HepG2 (cell line): ENCODE data around the gene PPP2R5E. TPM values are rescaled to one million over a fixed set of nuclear protein-coding genes. Genes with fewer than 3 reads are reported as not detected.
A peak's percentile ranks its signal among the peaks of the same experiment; 100 is the strongest.

Source experiments
- CREB1 ChIP-seq, 2 experiments: fragments of 450-650 bp in 1 of 2; IDR thresholded peaks; 2 replicates each; pipeline ENCODE4 v1.6.1; 2016 to 2017; ENCODE audit warnings: control low read depth in 1 of 2, mild to moderate bottlenecking in 1 of 2, missing compliant biosample characterization in 1 of 2, missing genetic modification characterization in 1 of 2
- DMAP1 ChIP-seq: IDR thresholded peaks from 2 replicates; pipeline ENCODE4 v1.6.1; 2016
- HMG20A ChIP-seq: IDR thresholded peaks from 2 replicates; pipeline ENCODE4 v1.6.1; 2016; ENCODE audit warnings: borderline replicate concordance
- KDM2A ChIP-seq: sonication (generic); formaldehyde crosslinking; IDR thresholded peaks from 2 replicates; pipeline ENCODE4 v1.4.0; 2020; ENCODE audit warnings: low read depth, missing genetic modification reagents, borderline replicate concordance
- MYPOP ChIP-seq: sonication (generic); formaldehyde crosslinking; IDR thresholded peaks from 2 replicates; pipeline ENCODE4 v1.8.1; 2023; ENCODE audit warnings: mild to moderate bottlenecking, moderate library complexity, missing genetic modification reagents
- SALL2 ChIP-seq: sonication (generic); formaldehyde crosslinking; IDR thresholded peaks from 2 replicates; pipeline ENCODE4 v1.8.1; 2023; ENCODE audit warnings: mild to moderate bottlenecking, missing genetic modification reagents, inconsistent platforms
- TBX3 ChIP-seq: fragments of 450-650 bp; IDR thresholded peaks from 2 replicates; pipeline ENCODE4 v1.6.1; 2017; ENCODE audit warnings: antibody characterized with exemption, mild to moderate bottlenecking, inconsistent platforms, borderline replicate concordance
- THAP9 ChIP-seq: sonication (generic); formaldehyde crosslinking; IDR thresholded peaks from 2 replicates; pipeline ENCODE4; 2020; ENCODE audit warnings: missing genetic modification reagents, mild to moderate bottlenecking, borderline replicate concordance
- USF2 ChIP-seq, 2 experiments: sonication (generic) in 1 of 2; formaldehyde crosslinking in 1 of 2; IDR thresholded peaks; 2 replicates each; pipeline versions ENCODE4 v1.5.1 to v1.6.1; 2011 to 2020; ENCODE audit warnings: borderline replicate concordance in 1 of 2, low read depth in 1 of 2, low read length in 1 of 2, mild to moderate bottlenecking in 1 of 2, missing genetic modification reagents in 1 of 2, moderate library complexity in 1 of 2
- WIZ ChIP-seq: sonication (generic); formaldehyde crosslinking; IDR thresholded peaks from 2 replicates; pipeline ENCODE4 v1.5.1; 2020; ENCODE audit warnings: mild to moderate bottlenecking, missing genetic modification reagents
- ZBTB38 ChIP-seq: sonication (generic); formaldehyde crosslinking; IDR thresholded peaks from 2 replicates; pipeline ENCODE4 v1.5.1; 2020; ENCODE audit warnings: mild to moderate bottlenecking, missing genetic modification reagents
- ZMYM2 ChIP-seq: sonication (generic); formaldehyde crosslinking; IDR thresholded peaks from 2 replicates; pipeline ENCODE4 v1.8.0; 2022; ENCODE audit warnings: mild to moderate bottlenecking, missing genetic modification reagents
- ZNF138 ChIP-seq: sonication (generic); formaldehyde crosslinking; IDR thresholded peaks from 2 replicates; pipeline ENCODE4 v1.5.0; 2020; ENCODE audit warnings: mild to moderate bottlenecking, low read depth, missing genetic modification reagents
- ZNF30 ChIP-seq: sonication (generic); formaldehyde crosslinking; IDR thresholded peaks from 2 replicates; pipeline ENCODE4 v1.5.0; 2020; ENCODE audit warnings: mild to moderate bottlenecking, missing genetic modification reagents
- ZNF382 ChIP-seq: sonication (generic); formaldehyde crosslinking; IDR thresholded peaks from 2 replicates; pipeline ENCODE4 v1.5.0; 2020; ENCODE audit warnings: missing genetic modification reagents, mild to moderate bottlenecking, borderline replicate concordance
- ZNF501 ChIP-seq: sonication (generic); formaldehyde crosslinking; IDR thresholded peaks from 2 replicates; pipeline ENCODE4 v1.5.1; 2020; ENCODE audit warnings: mild to moderate bottlenecking, moderate library complexity, missing genetic modification reagents
- ZNF580 ChIP-seq: IDR thresholded peaks from 2 replicates; pipeline ENCODE4 v1.6.1; 2016; ENCODE audit warnings: low read depth, borderline replicate concordance
- ZNF605 ChIP-seq: sonication (generic); formaldehyde crosslinking; IDR thresholded peaks from 2 replicates; pipeline ENCODE4 v1.8.0; 2022; ENCODE audit warnings: mild to moderate bottlenecking, missing genetic modification reagents
- ZNF713 ChIP-seq: sonication (generic); formaldehyde crosslinking; IDR thresholded peaks from 2 replicates; pipeline ENCODE4 v1.4.0; 2020; ENCODE audit warnings: mild to moderate bottlenecking, missing genetic modification reagents
- ZNF761 ChIP-seq: sonication (generic); formaldehyde crosslinking; conservative IDR thresholded peaks from 2 replicates; pipeline ENCODE4 v1.4.0; 2020; ENCODE audit warnings: mild to moderate bottlenecking, missing genetic modification reagents
- ZNF788 ChIP-seq: sonication (generic); formaldehyde crosslinking; IDR thresholded peaks from 2 replicates; pipeline ENCODE4 v1.5.0; 2020; ENCODE audit warnings: mild to moderate bottlenecking, missing genetic modification reagents, borderline replicate concordance
- polyA plus RNA-seq, 8 experiments: library from polyadenylated mRNA; depleted of rRNA in 3 of 8; stranded (reverse) in 7 of 8; unstranded in 1 of 8; fragments of >200 nt; fragmentation: Illumina TruSeq in 4 of 8; extraction: Trizol in 4 of 8; gene quantifications; 2 replicates each; pipeline versions ENCODE4 v1.2.1 to v1.2.3, GENCODE V29; 2011 to 2016; ENCODE audit warnings: low read depth in 4 of 8, missing spikeins in 1 of 8, mixed read lengths in 1 of 8; ENCODE audit not compliant: insufficient read depth in 1 of 8
- total RNA-seq, 5 experiments: library from RNA; depleted of rRNA; stranded (reverse); fragments of >200 nt; fragmentation: Illumina TruSeq; extraction: Trizol; gene quantifications; 2 replicates each; pipeline ENCODE4 v1.2.3, GENCODE V29; 2016; ENCODE audit warnings: low read depth in 1 of 5

Gene PPP2R5E
- total and polyA plus RNA-seq, 2 of the 13 experiments (the other 11 are each of a cell fraction or from before 2014, with no cell fraction given), result 8.9 to 11.0 TPM

GRCh38 chr14:63543000-63543825, at the start of gene PPP2R5E (continued):
- TF ChIP-seq USF2 (IDR thresholded peaks at IDR 0.05; ENCODE audit: low read depth, low read length), result no peak
- peak; percentile 47; the same call in 1 of the 2 replicates for TF ChIP-seq USF2 (CRISPR knock-in tag; IDR thresholded peaks at IDR 0.05; ENCODE audit: borderline replicate concordance)
- TF ChIP-seq KDM2A (CRISPR knock-in tag), result peak; percentile 82; the same call in 1 of the 2 replicates
- TF ChIP-seq THAP9 (CRISPR knock-in tag), result peak; percentile 71; the same call in 1 of the 2 replicates
- TF ChIP-seq ZNF788 (CRISPR knock-in tag), result 0 out of 2 replicates have a peak, but pooled peaks have one; percentile 70
- TF ChIP-seq ZNF30, result no peak
- no peak for TF ChIP-seq ZNF713 (CRISPR knock-in tag)
- TF ChIP-seq MYPOP (CRISPR knock-in tag), result no peak
- peak; percentile 63; the same call in 1 of the 2 replicates for TF ChIP-seq SALL2
- TF ChIP-seq ZNF382, result no peak
- peak; percentile 89 for TF ChIP-seq CREB1 (IDR thresholded peaks at IDR 0.05)
- TF ChIP-seq CREB1 (CRISPR knock-in tag; IDR thresholded peaks at IDR 0.05), result peak; percentile 92
- TF ChIP-seq ZMYM2 (CRISPR knock-in tag), result no peak
- TF ChIP-seq ZNF580 (CRISPR knock-in tag), result peak; percentile 60; the same call in 1 of the 2 replicates
- no peak for TF ChIP-seq ZNF761 (CRISPR knock-in tag)
- TF ChIP-seq ZNF501 (CRISPR knock-in tag), result peak; percentile 89
- TF ChIP-seq TBX3, result peak; percentile 60; the same call in 1 of the 2 replicates
- 0 out of 2 replicates have a peak, but pooled peaks have one; percentile 49 for TF ChIP-seq ZBTB38 (CRISPR knock-in tag)
- TF ChIP-seq DMAP1 (CRISPR knock-in tag), result peak; percentile 69; the same call in 1 of the 2 replicates
- no peak for TF ChIP-seq HMG20A (CRISPR knock-in tag)
- peak; percentile 65; the same call in 1 of the 2 replicates for TF ChIP-seq ZNF138 (CRISPR knock-in tag)
- peak; percentile 51; the same call in 1 of the 2 replicates for TF ChIP-seq WIZ (CRISPR knock-in tag)
- TF ChIP-seq ZNF605 (CRISPR knock-in tag), result peak; percentile 79; the same call in 1 of the 2 replicates
